Heart left ventricle (tissue), 16 donors: ENCODE data around the gene CHML. TPM values are rescaled to one million over a fixed set of nuclear protein-coding genes. Genes with fewer than 3 reads are reported as not detected.

Source experiments
- ATAC-seq, 4 donors: fragments of 200-7000 bp; cut with Tn5 transposase; one replicate each; pipeline ENCODE4 v1.9.1; 2020 to 2022; ENCODE audit warnings: moderate library complexity in 4 of 4, mild to moderate bottlenecking in 3 of 4, moderate number of reproducible peaks in 1 of 4
- DNase-seq, 5 donors: peaks; one replicate each; pipeline ENCODE4 v3.0.0-alpha.2; 2020
- H3K27ac ChIP-seq, 12 donors: fragments of 200-600 bp; sonication (generic) in 4 of 12; one replicate each; pipeline versions ENCODE4 v1.5.0 to v1.8.0; 2016 to 2022; ENCODE audit warnings: mild to moderate bottlenecking in 2 of 12
- H3K27me3 ChIP-seq, 9 donors: fragments of 200-600 bp; sonication (generic) in 2 of 9; one replicate each; pipeline versions ENCODE4 v1.5.1 to v1.8.0; 2016 to 2022; ENCODE audit warnings: mild to moderate bottlenecking in 3 of 9
- H3K36me3 ChIP-seq, 9 donors: fragments of 200-600 bp; sonication (generic) in 2 of 9; one replicate each; pipeline versions ENCODE4 v1.5.0 to v1.8.0; 2018 to 2022; ENCODE audit warnings: mild to moderate bottlenecking in 2 of 9
- H3K4me1 ChIP-seq, 12 donors: fragments of 200-600 bp; sonication (generic) in 4 of 12; one replicate each; pipeline versions ENCODE4 v1.5.0 to v1.8.0; 2016 to 2022; ENCODE audit warnings: mild to moderate bottlenecking in 3 of 12
- H3K4me3 ChIP-seq, 12 donors: fragments of 200-600 bp; sonication (generic) in 4 of 12; one replicate each; pipeline versions ENCODE4 v1.5.0 to v1.8.0; 2017 to 2022; ENCODE audit warnings: mild to moderate bottlenecking in 9 of 12, moderate library complexity in 4 of 12
- H3K9me3 ChIP-seq, 12 donors: fragments of 200-600 bp; sonication (generic) in 4 of 12; one replicate each; pipeline versions ENCODE4 v1.5.0 to v1.8.0; 2016 to 2022; ENCODE audit warnings: mild to moderate bottlenecking in 1 of 12
- POLR2A ChIP-seq, 2 donors: fragments of 450-650 bp; IDR thresholded peaks; one replicate each; pipeline ENCODE4 v1.6.1; 2017; ENCODE audit warnings: antibody characterized with exemption in 2 of 2, mild to moderate bottlenecking in 2 of 2, moderate library complexity in 2 of 2
- WGBS, 4 donors: extraction: QIAGEN DNeasy Blood & Tissue Kit in 2 of 4; methylation state at CpG; one replicate each; pipeline versions ENCODE4 v1.1.5 to v1.1.7; 2013 to 2018; 5-methylcytosine and 5-hydroxymethylcytosine counted together
- intact Hi-C, 10 donors: fragments of 100-400 bp; cut with DNase I; formaldehyde crosslinking; loops; one replicate each; pipeline versions ENCODE4 v1.11.1 to v1.14.2; 2022
- polyA plus RNA-seq, 2 donors: library from polyadenylated mRNA; stranded (reverse); fragments of 200-250 nt; gene quantifications; one replicate each; pipeline ENCODE4 v1.2.3, GENCODE V29; 2013
- total RNA-seq, 9 donors: library from RNA; depleted of rRNA in 2 of 9; stranded (reverse); fragments of >200 nt in 2 of 9; fragmentation: NEBNext Ultra II Directional in 3 of 9; extraction: Animal tissue kit (Norgen Biotek cat#: 25700) in 3 of 9; gene quantifications; one replicate each; pipeline versions ENCODE4 v1.1.0 to v1.2.4, GENCODE V29; 2016 to 2023
- TF ChIP-seq, protein P1 (sequence below), 12 donors: fragments of 200-600 bp; sonication (generic) in 4 of 12; IDR thresholded peaks; one replicate each; pipeline versions ENCODE4 v1.5.0 to v1.8.0; 2018 to 2022; ENCODE audit warnings: antibody characterized with exemption in 12 of 12, mild to moderate bottlenecking in 5 of 12
- donor health status: ischemic (EF 13 %, LVEDD 7.1; RV severe dilation, severe dysfunction).
- donor health status: healthy with polysubstance abuse.
- donor health status: DM: no; HTN: yes; CAD: no.
- donor health status: DM: no; HTN: no; CAD: no.
- donor health status: ischemic (EF 25% LVEDD 6.9; RV normal size, moderate dysfunction).
- donor health status: ischemic (EF 25% LVEDD 5.7; RV mildly dilated, moderate dysfunction).
- donor health status: healthy.
- donor health status: DM: yes; HTN: yes; CAD: no.
- donor health status: ischemic (EF 35%, LVEDD 5.7; RV mildly dilated, moderate dysfunction).
- donor health status: nonischemic (EF 11% LVEDD 7.7; RV severe dilation, severe dysfunction).
- donor health status: DM: yes; HTN: yes; CAD: no.
- donor health status: PGD.
- donor health status: ischemic (EF 29% LVEDD 5.4; RV normal size, mild dysfunction).
- donor health status: nonischemic (EF 23%, LVEDD 6.1; RV moderate dilation, normal function).

CHML gene
- total and polyA plus RNA-seq, 11 donors = 1.1 to 9.8 (median 6.6) TPM

DNA sequence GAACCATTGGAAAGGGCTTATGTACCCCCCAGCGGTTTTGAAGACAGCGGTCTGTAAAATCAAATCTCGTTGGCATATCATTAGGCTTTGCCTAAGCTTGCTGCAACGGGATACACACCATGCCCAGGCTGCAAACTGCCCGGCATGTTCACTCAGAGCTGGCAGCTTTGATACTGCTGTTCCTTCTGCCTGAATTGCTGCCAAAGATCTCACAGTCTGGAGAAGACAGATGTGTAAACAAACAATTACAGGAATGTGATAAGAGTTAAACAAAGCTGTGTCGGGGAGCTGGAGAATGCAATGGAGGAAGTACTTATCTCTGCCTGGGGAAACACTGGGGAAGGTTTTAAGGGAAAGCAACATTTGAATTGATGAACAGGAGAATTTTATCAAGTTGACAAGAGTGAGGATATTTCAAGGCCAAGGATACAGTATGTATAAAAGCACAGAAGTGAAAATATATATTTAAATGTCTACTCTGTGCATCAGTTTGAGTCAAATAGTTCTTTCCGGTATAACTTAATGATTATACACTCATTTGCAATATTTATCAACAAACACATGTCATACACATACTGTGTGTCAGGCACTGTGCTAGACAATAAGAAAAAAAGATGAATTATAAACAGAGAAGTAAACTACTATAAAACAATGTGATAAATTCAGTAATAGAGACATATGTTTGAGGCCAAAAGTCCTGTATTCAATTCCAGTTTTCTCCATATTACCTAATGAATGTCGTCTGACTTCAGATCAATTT lies 29.9 kb downstream of the CHML start:
- 29 to 35% (median 32%) methylated on average over 8 of the region's 8 CpGs for WGBS, 4 donors
- no peaks in the 10 kb centered on the region for H3K27me3 ChIP-seq
- H3K4me3 ChIP-seq = no peak overlapping the region
- H3K4me1 ChIP-seq = peaks cover 0 to 18% (median 0%) of the 10 kb centered on the region in 12 donors
- ATAC-seq (peak; percentile 67 to 78 (median 72)), DNase-seq (no peak)
- intact Hi-C loops = loop anchor here (5.0 to 10.0 kb wide), 12 partner anchors 75 to 407 kb away; partner anchors contain the start of genes MAP1LC3C (in 7 of the 10), EXO1 (in 1 of the 10) and KMO (in 1 of the 10)
- TF ChIP-seq POLR2A (IDR thresholded peaks at IDR 0.05) = no peak
- no peaks in the 10 kb centered on the region for H3K36me3 ChIP-seq
- H3K27ac ChIP-seq = no peak overlapping the region
- no peaks in the 10 kb centered on the region for H3K9me3 ChIP-seq

GRCh38 chr1:241608379-241609033 lies 31.7 kb downstream of the CHML start:
- Histone ChIP-seq H3K4me3 (no peak overlapping the region), H3K9me3 (no peaks in the 10 kb centered on the region), H3K36me3 (no peaks in the 10 kb centered on the region), H3K4me1 (peaks cover 0 to 33% (median 0%) of the 10 kb centered on the region in 12 donors), H3K27me3 (no peaks in the 10 kb centered on the region), H3K27ac (no peak overlapping the region)
- 20 to 28% (median 21%) methylated on average over 3 of the region's 3 CpGs for WGBS, 4 donors
- no peak for TF ChIP-seq POLR2A (IDR thresholded peaks at IDR 0.05)
- TF ChIP-seq, protein P1, sequence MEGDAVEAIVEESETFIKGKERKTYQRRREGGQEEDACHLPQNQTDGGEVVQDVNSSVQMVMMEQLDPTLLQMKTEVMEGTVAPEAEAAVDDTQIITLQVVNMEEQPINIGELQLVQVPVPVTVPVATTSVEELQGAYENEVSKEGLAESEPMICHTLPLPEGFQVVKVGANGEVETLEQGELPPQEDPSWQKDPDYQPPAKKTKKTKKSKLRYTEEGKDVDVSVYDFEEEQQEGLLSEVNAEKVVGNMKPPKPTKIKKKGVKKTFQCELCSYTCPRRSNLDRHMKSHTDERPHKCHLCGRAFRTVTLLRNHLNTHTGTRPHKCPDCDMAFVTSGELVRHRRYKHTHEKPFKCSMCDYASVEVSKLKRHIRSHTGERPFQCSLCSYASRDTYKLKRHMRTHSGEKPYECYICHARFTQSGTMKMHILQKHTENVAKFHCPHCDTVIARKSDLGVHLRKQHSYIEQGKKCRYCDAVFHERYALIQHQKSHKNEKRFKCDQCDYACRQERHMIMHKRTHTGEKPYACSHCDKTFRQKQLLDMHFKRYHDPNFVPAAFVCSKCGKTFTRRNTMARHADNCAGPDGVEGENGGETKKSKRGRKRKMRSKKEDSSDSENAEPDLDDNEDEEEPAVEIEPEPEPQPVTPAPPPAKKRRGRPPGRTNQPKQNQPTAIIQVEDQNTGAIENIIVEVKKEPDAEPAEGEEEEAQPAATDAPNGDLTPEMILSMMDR (IDR thresholded peaks at IDR 0.05) = no peak
- DNase-seq = no peak
- no peak for ATAC-seq
- intact Hi-C loops = loop anchor here in 1 of 10 donors (10.0 kb wide), 1 partner anchor 386 kb away; the partner anchor contains the start of gene MAP1LC3C

DNA sequence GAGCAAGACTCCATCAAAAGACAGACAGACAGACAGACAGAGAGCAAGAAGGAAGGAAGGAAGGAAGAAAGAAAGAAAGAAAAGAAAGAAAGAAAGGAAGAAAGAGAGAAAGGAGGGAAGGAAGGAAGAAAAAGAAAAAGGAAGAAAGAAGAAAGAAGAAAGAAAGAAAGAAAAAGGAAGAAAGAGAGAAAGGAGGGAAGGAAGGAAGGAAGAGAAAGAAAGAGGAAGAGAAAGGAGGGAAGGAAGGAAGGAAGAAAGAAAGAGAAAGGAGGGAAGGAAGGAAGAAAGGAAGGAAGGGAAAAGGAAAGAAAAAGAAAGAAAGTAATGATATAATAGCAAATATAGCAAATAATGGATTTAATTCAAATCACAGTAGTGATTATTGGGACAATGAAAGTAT lies 32.7 kb downstream of the CHML start:
- Histone ChIP-seq H3K27me3 (no peaks in the 10 kb centered on the region), H3K36me3 (no peaks in the 10 kb centered on the region), H3K9me3 (no peaks in the 10 kb centered on the region), H3K27ac (no peak overlapping the region), H3K4me1 (peaks cover 0 to 39% (median 0%) of the 10 kb centered on the region in 12 donors), H3K4me3 (no peak overlapping the region)
- DNase-seq (no peak), ATAC-seq (no peak)
- intact Hi-C loops = loop anchor here in 1 of 10 donors (10.0 kb wide), 1 partner anchor 387 kb away; the partner anchor contains the start of gene MAP1LC3C
- no peak for TF ChIP-seq POLR2A (IDR thresholded peaks at IDR 0.05)
- TF ChIP-seq, protein P1 (IDR thresholded peaks at IDR 0.05) = no peak

DNA sequence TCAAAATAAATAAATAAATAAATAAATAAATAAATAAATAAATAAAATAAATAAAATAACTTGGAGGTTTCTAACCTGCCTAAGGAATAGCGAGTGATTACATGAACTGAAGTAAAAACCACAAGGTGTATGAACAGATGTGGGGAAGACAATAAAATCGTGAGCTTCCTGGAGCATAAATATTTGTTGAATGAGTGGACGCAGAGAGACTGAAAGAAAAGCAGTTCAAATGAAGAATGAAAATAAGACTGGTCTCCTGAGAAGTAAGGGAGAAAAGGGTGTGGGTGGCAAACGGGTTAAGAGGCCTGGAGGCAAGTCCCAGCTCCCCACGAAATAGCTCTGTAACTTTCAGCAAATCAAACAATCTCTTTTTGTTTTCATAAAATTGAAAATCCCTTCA lies 33.6 kb downstream of the CHML start:
- Histone ChIP-seq H3K4me3 (no peak overlapping the region), H3K27ac (no peak overlapping the region), H3K36me3 (no peaks in the 10 kb centered on the region), H3K9me3 (no peaks in the 10 kb centered on the region), H3K4me1 (peaks cover 0 to 31% (median 0%) of the 10 kb centered on the region in 12 donors), H3K27me3 (no peaks in the 10 kb centered on the region)
- intact Hi-C loops = loop anchor here in 1 of 10 donors (10.0 kb wide), 1 partner anchor 388 kb away; the partner anchor contains the start of gene MAP1LC3C
- no peak for DNase-seq
- ATAC-seq = no peak
- no peak for TF ChIP-seq POLR2A (IDR thresholded peaks at IDR 0.05)
- TF ChIP-seq, protein P1 (IDR thresholded peaks at IDR 0.05) = no peak
- 79 to 90% (median 84%) methylated on average over 5 of the region's 5 CpGs for WGBS, 4 donors
